Testis (tissue), 3 donors: ENCODE measurements around the gene ZEB1. TPM values are rescaled to one million over a fixed set of nuclear protein-coding genes. Genes with fewer than 3 reads are reported as not detected.
"Not testable (repeated sequence)": the region's sequence is repeated elsewhere in the genome, so short reads cannot be mapped to it uniquely, and the experiment has no call there.

Experiments
- DNase-seq: peaks from one replicate; pipeline ENCODE4 v3.0.0-alpha.2; 2019
- H3K27ac ChIP-seq, 2 donors: fragments of 200-600 bp; sonication (generic); one replicate each; pipeline ENCODE4 v1.5.1; 2019
- H3K27me3 ChIP-seq: fragments of 200-600 bp; sonication (generic); one replicate; pipeline ENCODE4 v1.5.1; 2019
- H3K36me3 ChIP-seq: fragments of 200-600 bp; sonication (generic); one replicate; pipeline ENCODE4 v1.5.1; 2017; ENCODE audit warnings: low read depth; ENCODE audit errors: missing control alignments
- H3K4me1 ChIP-seq: fragments of 200-600 bp; sonication (generic); one replicate; pipeline ENCODE4 v1.5.1; 2019
- H3K4me3 ChIP-seq, 2 donors: fragments of 200-600 bp; sonication (generic); one replicate each; pipeline ENCODE4 v1.5.1; 2017 to 2019
- H3K9me3 ChIP-seq: fragments of 200-600 bp; sonication (generic); one replicate; pipeline ENCODE4 v1.5.1; 2017
- POLR2A ChIP-seq: fragments of 450-650 bp; IDR thresholded peaks from one replicate; pipeline ENCODE4 v1.6.1; 2017; ENCODE audit warnings: antibody characterized with exemption, mild to moderate bottlenecking, moderate library complexity
- WGBS, 2 donors: methylation state at CpG; one replicate each; pipeline ENCODE4 v1.1.5; 2018; 5-methylcytosine and 5-hydroxymethylcytosine counted together
- intact Hi-C: fragments of 100-400 bp; cut with DNase I; formaldehyde crosslinking; loops from one replicate; pipeline ENCODE4 v1.15.1; 2023; ENCODE audit warnings: low total_unique reads
- polyA plus RNA-seq: library from polyadenylated mRNA; stranded (reverse); fragments of 350-450 nt; fragmentation: Illumina TruSeq; extraction: RNeasy Lipid Tissue Mini Kit (QIAGEN cat#74804); gene quantifications from one replicate; pipeline ENCODE4 v1.2.3, GENCODE V29; 2014; ENCODE audit warnings: low read depth, low replicate concordance; ENCODE audit not compliant: insufficient read depth
- total RNA-seq, 2 donors: library from RNA; depleted of rRNA; stranded (reverse); fragments of >200 nt; gene quantifications; one replicate each; pipeline ENCODE4 v1.2.3, GENCODE V29; 2016
- TF ChIP-seq, protein P1 (sequence below), 3 experiments: fragments of 450-650 bp in 2 of 3; fragments of 200-600 bp in 1 of 3; sonication (generic) in 1 of 3; IDR thresholded peaks; one replicate each; pipeline ENCODE4 v1.5.1; 2016 to 2019; ENCODE audit warnings: antibody characterized with exemption in 3 of 3, mild to moderate bottlenecking in 2 of 3, moderate library complexity in 1 of 3

The ZEB1 gene
- total and polyA plus RNA-seq, 3 donors from 2014 or later: 22.2 to 35.9 (median 26.3) TPM

DNA sequence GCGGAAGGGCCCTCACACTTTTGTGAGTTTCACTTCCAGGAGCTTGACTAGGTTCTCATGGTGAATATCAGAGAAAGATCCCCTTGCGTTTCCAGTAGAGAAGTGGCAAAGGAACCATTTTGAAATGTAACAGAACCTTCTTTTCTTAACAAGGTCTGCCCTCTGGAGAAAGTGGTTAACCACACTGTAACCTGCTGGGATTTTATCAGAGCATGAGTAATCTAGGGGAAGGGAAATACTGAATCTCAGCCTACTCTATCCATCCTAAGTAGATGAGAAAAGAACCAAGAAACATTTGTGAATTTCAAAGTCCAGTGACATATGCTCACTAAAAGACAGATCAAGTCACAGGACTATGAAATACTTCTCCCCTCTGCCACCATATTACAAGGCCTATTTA lies 235.5 kb downstream of the ZEB1 start:
- TF ChIP-seq POLR2A: no peak
- TF ChIP-seq, protein P1, sequence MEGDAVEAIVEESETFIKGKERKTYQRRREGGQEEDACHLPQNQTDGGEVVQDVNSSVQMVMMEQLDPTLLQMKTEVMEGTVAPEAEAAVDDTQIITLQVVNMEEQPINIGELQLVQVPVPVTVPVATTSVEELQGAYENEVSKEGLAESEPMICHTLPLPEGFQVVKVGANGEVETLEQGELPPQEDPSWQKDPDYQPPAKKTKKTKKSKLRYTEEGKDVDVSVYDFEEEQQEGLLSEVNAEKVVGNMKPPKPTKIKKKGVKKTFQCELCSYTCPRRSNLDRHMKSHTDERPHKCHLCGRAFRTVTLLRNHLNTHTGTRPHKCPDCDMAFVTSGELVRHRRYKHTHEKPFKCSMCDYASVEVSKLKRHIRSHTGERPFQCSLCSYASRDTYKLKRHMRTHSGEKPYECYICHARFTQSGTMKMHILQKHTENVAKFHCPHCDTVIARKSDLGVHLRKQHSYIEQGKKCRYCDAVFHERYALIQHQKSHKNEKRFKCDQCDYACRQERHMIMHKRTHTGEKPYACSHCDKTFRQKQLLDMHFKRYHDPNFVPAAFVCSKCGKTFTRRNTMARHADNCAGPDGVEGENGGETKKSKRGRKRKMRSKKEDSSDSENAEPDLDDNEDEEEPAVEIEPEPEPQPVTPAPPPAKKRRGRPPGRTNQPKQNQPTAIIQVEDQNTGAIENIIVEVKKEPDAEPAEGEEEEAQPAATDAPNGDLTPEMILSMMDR (IDR thresholded peaks at IDR 0.05): no peak
- H3K4me3 ChIP-seq: no peak overlapping the region
- no peak for DNase-seq
- intact Hi-C loops: no loop called here
- no peaks in the 10 kb centered on the region for H3K27me3 ChIP-seq
- peaks cover 2% of the 10 kb centered on the region for H3K9me3 ChIP-seq
- WGBS, 2 donors: 78 to 95% methylated on average over 2 of the region's 2 CpGs
- H3K27ac ChIP-seq: no peak overlapping the region
- H3K36me3 ChIP-seq: no peaks in the 10 kb centered on the region
- no peaks in the 10 kb centered on the region for H3K4me1 ChIP-seq

DNA sequence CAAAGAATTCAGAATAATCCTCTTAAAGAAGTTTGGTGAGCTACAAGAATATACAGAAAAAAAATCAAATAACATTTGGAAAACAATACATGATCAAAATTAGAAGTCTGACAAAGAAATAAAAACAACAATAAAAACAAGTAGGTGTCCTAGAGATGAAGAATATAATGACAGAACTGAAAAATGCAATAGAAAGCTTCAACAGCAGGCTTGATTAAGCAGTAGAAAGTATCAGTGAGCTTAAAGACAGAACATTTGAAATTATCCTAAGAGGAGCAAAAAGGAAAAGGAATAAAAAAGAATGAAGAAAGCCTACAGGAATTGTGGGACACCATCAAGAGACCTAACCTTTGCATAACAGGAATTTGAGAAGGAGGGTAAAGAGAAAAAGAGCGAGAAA lies 238.8 kb downstream of the ZEB1 start:
- Histone ChIP-seq H3K27me3 (no peaks in the 10 kb centered on the region), H3K4me3 (no peak overlapping the region), H3K4me1 (no peaks in the 10 kb centered on the region), H3K9me3 (peaks cover 2% of the 10 kb centered on the region), H3K36me3 (no peaks in the 10 kb centered on the region), H3K27ac (no peak overlapping the region)
- WGBS, 2 donors: 86 to 95% methylated on average over 1 of the region's 1 CpG
- intact Hi-C loops: no loop called here
- DNase-seq: no peak
- TF ChIP-seq, protein P1 (IDR thresholded peaks at IDR 0.05): no peak
- no peak for TF ChIP-seq POLR2A

DNA sequence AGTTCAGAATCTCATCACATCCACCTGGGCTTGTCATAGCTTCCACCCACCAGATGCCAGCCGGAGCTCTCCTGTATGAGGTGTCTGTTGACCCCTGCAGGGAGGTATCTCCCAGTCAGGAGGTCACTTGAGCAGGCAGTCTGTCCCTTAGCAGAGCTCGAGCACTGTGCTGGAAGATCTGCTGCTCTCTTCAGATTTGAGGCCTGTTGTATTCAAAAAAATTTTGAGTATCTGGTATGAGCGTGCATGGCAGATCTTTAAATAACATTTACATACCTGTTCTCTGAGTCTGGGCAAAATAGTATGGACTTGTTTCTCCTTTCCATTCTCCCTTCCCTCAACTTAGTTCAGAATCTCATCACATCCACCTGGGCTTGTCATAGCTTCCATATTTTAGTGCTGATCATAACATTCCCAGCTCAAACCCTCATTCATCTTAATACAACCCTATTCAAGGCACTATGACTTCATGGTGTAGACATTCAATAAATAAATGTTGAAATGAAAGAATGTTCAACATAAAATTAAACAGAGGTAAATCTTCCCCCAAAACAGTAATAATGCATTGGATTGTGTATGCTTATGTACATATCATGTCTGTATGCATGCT lies 249.3 kb downstream of the ZEB1 start:
- DNase-seq, H3K9me3 ChIP-seq, H3K4me3 ChIP-seq, H3K4me1 ChIP-seq, intact Hi-C loops, H3K27ac ChIP-seq, H3K27me3 ChIP-seq, H3K36me3 ChIP-seq: not testable (repeated sequence)
- 80 to 82% methylated on average over 3 of the region's 3 CpGs for WGBS, 2 donors

DNA sequence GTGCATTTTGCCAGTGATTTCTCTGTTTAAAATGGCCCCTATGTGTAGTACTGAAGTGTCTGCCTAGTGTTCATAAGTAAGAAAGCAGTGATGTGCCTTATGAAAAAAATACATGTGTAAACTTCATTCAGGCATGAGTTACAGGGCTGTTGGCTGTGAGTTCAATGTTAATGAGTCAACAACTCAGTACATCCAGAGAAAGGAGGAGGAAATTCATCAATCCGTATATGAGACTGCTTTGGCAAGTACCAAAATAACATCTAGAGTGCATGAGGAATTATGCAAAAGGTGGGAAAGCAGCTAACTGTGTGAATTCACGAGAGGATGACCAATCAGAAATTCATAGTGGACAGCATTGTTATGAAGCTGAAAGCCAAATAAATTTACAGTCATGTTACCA lies 255.6 kb downstream of the ZEB1 start:
- Histone ChIP-seq H3K27ac (no peak overlapping the region), H3K9me3 (no peaks in the 10 kb centered on the region), H3K4me3 (no peak overlapping the region), H3K4me1 (no peaks in the 10 kb centered on the region), H3K27me3 (no peaks in the 10 kb centered on the region), H3K36me3 (no peaks in the 10 kb centered on the region)
- TF ChIP-seq, protein P1 (IDR thresholded peaks at IDR 0.05): no peak
- no peak for TF ChIP-seq POLR2A
- 58 to 66% methylated on average over 2 of the region's 2 CpGs for WGBS, 2 donors
- intact Hi-C loops: no loop called here
- DNase-seq: no peak

DNA sequence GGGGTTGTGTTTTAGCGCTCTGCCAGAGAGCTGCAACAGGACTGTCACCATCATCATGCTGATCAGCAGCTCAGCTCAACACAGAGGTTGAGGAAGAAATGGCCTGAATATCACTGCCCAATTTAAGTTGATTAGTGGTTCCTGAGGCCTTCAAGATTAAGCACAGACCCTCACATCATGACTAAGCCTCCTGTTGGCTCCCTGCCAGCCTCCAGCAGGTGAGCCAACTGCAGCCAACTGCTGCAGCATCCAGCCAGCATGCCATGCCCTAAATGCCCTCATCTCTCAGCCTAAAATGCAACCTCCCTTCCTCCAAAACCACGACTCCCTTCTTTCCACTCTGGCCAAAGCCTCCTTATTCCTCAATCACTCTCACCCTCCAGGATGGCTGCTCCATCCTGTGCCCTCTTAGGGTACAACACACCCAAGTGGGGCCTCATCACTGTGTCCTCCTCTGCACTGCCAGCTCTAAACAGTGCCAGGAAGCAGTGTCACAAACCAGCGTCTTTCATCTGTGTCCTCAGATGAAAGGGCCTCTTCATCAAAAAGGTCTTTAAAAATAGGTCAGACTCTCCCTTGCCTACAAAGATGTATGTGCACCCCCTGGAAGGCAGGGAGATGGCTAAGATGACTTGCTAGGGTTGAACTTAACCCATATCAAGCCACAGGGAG lies 259.3 kb downstream of the ZEB1 start:
- Histone ChIP-seq H3K27me3 (no peaks in the 10 kb centered on the region), H3K4me3 (no peak overlapping the region), H3K9me3 (no peaks in the 10 kb centered on the region), H3K27ac (no peak overlapping the region), H3K36me3 (no peaks in the 10 kb centered on the region), H3K4me1 (peaks cover 11% of the 10 kb centered on the region)
- WGBS, 2 donors: 94 to 98% methylated on average over 3 of the region's 3 CpGs
- no peak for DNase-seq
- TF ChIP-seq, protein P1 (IDR thresholded peaks at IDR 0.05): no peak
- no peak for TF ChIP-seq POLR2A
- intact Hi-C loops: no loop called here
